ENCODE data around the gene SPINK8.
A peak's percentile ranks its signal among the peaks of the same experiment; 100 is the strongest.

SPINK8 gene

GRCh38 chr3:48318713-48319468, 14.6 kb downstream of the SPINK8 start:
- no peak for DNase-seq

DNA sequence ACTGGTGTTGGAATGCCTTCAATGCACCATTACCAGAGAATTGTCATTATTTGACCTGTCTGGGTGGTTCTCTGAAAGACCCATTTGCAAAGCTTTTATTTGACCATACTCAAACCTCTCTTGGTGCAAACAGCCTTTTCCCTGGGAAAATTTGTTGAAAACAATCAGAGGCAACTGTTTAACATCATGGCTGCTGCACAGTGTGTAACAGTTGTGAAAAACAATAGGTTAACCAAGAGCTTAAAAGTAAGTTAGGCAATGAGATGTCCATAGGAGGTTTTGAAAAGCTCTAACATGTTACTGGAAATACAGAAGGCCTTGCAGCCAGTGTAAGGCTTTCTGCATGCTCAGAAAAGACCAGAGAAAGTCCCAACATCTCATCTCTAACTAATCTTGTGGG, 18.9 kb downstream of the SPINK8 start:
- DNase-seq = no peak

GRCh38 chr3:48306860-48307530, 26.5 kb downstream of the SPINK8 start:
- no peak for DNase-seq

DNA sequence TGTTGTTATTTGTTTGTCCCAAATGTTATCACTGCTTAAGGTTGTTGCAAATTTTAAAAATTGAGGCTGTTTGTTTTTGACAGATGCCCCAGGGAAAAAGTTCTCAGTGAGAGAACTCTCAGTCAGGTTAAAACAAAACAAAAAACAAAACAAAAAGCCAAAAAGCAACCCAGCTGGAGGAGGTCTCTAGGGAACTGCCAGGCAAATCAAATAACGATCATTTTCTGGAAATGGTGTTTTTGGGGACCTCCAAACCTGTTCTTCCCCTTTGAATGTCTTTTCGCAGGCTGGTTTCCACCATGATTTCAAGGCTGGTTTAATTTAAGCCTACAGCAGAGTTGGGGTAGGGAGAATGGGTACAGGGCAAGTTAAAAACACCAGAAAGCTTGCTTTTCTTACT, 27.2 kb downstream of the SPINK8 start:
- DNase-seq = no peak

GRCh38 chr3:48305396-48305795, 28.1 kb downstream of the SPINK8 start:
- no peak for DNase-seq

- no peak for DNase-seq
Measured at GRCh38 chr3:48303021-48303420, 30.4 kb downstream of the SPINK8 start.

- peak; percentile 31 for DNase-seq
Measured at GRCh38 chr3:48301800-48302166, 31.7 kb downstream of the SPINK8 start.

- DNase-seq = peak; percentile 68
Measured at GRCh38 chr3:48301020-48301799, 32.3 kb downstream of the SPINK8 start, which contains the start of gene NME6. TSS of gene NME6 (minus strand) at chr3:48301367.

DNA sequence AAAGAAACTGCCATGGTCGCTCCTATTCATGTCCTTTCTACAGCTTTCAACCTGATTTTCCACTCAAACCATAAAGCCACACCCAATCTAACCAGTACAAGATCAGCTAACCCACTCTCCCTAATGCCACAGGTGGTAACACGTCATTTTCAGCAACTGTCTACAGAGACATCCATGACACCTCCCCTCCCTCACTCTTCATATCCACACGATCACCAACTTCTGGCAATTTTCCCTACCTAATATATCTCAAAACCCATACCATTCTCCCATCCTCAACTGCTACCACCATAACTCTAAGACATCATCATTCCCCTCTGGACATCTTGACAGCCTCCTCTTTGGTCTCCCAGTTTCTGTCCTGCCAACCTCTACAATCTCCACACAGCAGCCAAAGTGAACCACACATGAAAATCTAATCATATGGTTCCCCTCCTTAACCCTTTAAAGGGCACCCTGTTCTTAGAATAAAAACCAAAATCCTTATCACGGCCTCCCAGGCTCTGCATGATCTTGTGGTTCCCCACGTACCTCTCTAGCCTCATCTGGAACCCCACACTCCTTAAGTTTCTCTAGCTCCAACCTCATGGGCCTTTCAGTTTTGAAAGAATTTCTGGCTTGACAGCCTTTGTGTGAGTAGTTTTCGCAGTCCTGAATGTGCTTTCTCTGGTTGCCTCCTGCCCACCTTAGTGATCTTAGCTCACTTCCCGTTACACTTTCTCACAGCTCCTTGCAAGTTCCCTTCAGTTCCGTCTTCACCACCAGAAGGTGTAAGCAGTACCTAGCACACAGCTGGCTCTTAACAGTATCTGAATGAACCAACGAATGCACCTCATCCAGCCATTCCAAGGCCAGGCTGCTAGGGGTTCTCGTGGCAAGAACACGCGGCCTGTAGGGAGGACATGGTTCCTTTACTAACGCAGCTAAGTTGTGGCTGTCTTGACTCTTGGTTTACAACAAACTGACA, 33.4 kb downstream of the SPINK8 start:
- DNase-seq = no peak

- DNase-seq = no peak
Measured at GRCh38 chr3:48297111-48297810, 36.2 kb downstream of the SPINK8 start.

DNA sequence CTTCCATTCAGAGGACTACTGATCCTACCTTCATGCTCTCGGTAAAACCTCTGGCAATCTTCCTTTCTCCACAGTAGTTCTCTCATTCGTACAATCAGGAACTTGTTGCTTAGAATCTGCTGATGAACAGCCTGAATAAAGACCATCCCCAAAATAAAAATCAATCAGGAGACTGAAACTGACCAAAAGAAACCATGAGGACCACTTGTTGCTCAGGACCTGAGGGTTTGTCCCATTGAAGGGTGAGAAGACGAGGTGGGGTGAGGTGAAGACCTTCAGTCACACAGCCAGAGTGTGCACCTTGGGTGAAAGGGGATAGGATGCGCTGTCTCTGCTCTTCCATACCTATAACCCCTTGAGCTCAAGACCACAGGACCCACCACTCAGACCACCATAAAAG, 36.8 kb downstream of the SPINK8 start:
- DNase-seq = no peak

- no peak for DNase-seq
Measured at GRCh38 chr3:48294611-48295263, 38.7 kb downstream of the SPINK8 start.

GRCh38 chr3:48289659-48290058, 43.8 kb downstream of the SPINK8 start:
- no peak for DNase-seq

- no peak for DNase-seq
Measured at GRCh38 chr3:48287034-48287433, 46.4 kb downstream of the SPINK8 start.

GRCh38 chr3:48286308-48286707, 47.2 kb downstream of the SPINK8 start:
- DNase-seq = no peak

DNA sequence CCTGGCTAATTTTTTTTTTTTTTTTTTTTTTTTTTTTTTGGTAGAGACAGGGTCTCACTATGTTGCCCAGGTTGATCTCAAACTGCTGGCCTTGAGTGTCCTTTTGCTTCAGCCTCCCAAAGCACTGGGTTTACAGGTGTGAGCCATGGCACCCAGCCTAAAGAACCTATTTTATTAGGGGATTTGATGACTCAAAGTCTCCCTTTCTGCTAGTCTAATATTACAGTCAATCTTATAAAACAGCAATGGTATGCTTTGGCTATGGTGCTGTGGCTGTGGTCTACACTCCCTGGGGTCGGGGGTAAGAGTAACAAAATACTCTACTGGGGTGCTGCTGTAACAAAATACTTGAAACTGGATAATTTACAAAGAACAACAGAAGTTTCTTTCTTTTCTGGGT, 47.8 kb downstream of the SPINK8 start:
- DNase-seq = no peak

DNA sequence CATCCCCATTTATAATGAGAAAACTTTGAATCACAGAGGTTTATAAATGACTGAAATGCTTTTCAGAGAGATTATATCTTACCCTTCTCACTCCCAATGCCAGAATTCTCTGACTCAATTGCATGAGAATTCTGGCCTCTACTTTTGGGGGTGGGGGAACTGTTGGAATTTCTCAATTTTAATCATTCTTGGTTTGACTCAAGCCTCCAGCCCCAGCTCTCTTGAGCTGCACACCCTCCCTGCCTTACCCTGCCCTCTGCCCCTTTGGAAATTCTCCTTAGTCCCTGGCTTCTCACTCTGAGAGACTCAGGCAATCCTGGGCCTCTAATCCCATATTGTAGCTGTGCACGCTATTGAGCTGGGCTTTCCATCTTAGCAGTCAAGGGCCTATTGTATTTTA, 48.3 kb downstream of the SPINK8 start:
- no peak for DNase-seq

DNA sequence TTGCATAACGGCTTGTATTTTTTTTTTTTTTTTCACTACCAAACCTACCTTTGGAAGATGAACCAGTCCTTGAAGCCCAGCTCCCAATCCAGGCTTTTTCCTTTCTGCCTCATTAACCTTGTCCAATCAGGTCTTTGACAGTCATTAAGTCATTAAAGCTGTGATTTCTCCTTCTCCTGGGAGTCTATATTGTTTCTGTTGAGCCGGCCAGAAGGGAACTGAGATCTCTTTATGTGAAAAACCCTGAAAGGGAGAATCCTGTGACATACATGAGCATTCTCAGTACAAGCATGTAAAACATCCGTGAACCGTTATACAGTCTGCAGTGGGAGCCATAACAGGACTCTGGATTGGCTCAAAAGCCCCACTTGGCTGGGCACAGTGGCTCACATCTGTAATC, 52.6 kb downstream of the SPINK8 start:
- DNase-seq = no peak

DNA sequence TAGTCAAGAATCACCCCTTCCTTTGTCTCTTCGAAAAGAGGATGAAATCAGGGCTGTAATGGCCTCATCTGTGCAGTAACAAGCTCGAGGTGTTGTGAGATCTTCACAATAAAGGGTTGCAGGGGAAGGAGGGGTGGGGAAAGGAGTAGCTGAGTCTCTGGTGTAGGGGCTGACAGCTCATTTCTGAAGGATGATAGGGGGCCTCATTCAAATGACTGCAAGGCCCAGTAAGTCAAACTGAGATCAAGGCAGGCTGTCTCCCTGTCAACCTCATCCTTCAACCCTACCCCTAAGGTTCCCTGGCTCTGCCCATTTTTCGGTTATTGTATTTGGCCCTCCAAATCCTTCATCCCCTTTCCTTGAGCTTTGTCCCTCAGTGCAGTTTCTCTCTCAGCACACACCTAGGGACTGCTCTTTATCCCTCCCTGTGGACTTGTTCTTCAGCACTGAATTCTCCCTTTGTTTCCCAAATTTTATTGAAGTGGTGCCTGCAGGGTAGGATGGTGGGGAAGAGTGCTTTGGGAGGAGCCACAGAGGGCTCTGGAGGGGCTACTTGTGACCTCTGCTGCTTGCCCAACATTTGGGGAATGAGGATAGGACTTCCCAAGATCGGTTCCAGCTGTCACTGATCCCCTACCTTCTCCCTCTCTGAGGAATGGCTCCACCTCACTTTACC, 54.4 kb downstream of the SPINK8 start:
- no peak for DNase-seq

- no peak for DNase-seq
Measured at GRCh38 chr3:48276911-48277641, 56.4 kb downstream of the SPINK8 start.
